BJ (cell line): ENCODE measurements around the gene RGCC. TPM values are rescaled to one million over a fixed set of nuclear protein-coding genes. Genes with fewer than 3 reads are reported as not detected.
A peak's percentile ranks its signal among the peaks of the same experiment; 100 is the strongest.
"Not testable (repeated sequence)": the region's sequence is repeated elsewhere in the genome, so short reads cannot be mapped to it uniquely, and the experiment has no call there.

Experiments
- CTCF ChIA-PET: fragments of 350-600 bp; formaldehyde crosslinking; extraction: SDS; loops from one replicate; lab custom pipeline; 2021; ENCODE audit warnings: antibody characterized with exemption, inconsistent platforms; lab: Yijun Ruan, JAX
- POLR2A ChIA-PET: fragments of 300-600 bp; sonication (Branson Sonifier 250); formaldehyde crosslinking; extraction: SDS; loops from one replicate; lab custom pipeline; 2021; ENCODE audit warnings: antibody characterized with exemption; lab: Charles Lee
- DNase-seq: peaks from one replicate; pipeline ENCODE4 v3.0.0-alpha.2; 2011; ENCODE audit warnings: low read depth
- H3K27me3 ChIP-seq: 2 replicates; pipeline ENCODE4 v1.6.0; 2011; ENCODE audit warnings: low read length; ENCODE audit not compliant: control insufficient read depth, insufficient read depth
- H3K36me3 ChIP-seq: 2 replicates; pipeline ENCODE4 v1.5.1; 2011; ENCODE audit warnings: low read length; ENCODE audit not compliant: control insufficient read depth, insufficient read depth
- H3K4me3 ChIP-seq: 2 replicates; pipeline ENCODE4 v1.5.1; 2011; ENCODE audit warnings: low read depth, mild to moderate bottlenecking, control low read depth, low read length
- CTCF ChIP-seq: IDR thresholded peaks from 2 replicates; pipeline ENCODE4 v1.5.1; 2011; ENCODE audit warnings: low read depth, mild to moderate bottlenecking, control low read depth, inconsistent platforms, low read length, moderate library complexity; ENCODE audit not compliant: insufficient read depth
- polyA plus RNA-seq: library from polyadenylated mRNA; depleted of rRNA; stranded (reverse); fragments of >200 nt; gene quantifications from 2 replicates; pipeline ENCODE4 v1.2.3, GENCODE V29; 2011

Gene RGCC
- polyA plus RNA-seq, 1 experiment, result 5.7 TPM

GRCh38 chr13:41427666-41428065 is 29.7 kb upstream of the RGCC start:
- DNase-seq, result no peak
- ChIA-PET POLR2A (no interaction called here), CTCF (no interaction called here)
- H3K36me3 ChIP-seq, result no peaks in the 10 kb centered on the region
- H3K4me3 ChIP-seq, result no peak overlapping the region
- no peak for TF ChIP-seq CTCF
- no peaks in the 10 kb centered on the region for H3K27me3 ChIP-seq

DNA sequence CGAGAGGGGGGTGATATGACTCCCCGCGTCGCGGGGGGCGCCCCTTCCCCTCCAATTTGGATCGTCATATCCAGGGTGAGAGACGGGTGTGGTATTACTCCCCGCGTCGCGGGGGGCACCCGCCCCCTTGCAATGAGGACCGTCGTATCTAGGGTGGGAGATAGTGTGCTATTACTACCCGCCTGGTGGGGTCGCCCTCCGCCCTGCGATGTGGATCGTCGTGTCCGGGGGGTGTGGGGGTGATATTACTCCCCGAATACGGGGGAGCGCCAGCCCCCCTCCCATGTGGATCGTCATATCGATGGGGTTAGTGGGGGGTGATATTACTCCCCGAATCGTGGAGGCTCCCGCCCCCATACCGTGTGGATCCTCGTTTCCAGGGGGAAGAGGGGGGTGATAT is 29.2 kb upstream of the RGCC start:
- ChIA-PET POLR2A (no interaction called here), CTCF (interaction anchor here (0.6 to 0.9 kb wide), 2 partner anchors 225 to 231 kb away, joined by 3 to 4 read pairs; no protein-coding TSS in a partner anchor)
- peak; percentile 43 for TF ChIP-seq CTCF
- H3K36me3 ChIP-seq, result no peaks in the 10 kb centered on the region
- DNase-seq, result no peak
- peak overlapping the region; percentile 16 for H3K4me3 ChIP-seq
- H3K27me3 ChIP-seq, result no peaks in the 10 kb centered on the region

GRCh38 chr13:41434030-41434429 is 23.3 kb upstream of the RGCC start:
- H3K27me3 ChIP-seq, CTCF ChIA-PET, H3K4me3 ChIP-seq, DNase-seq, H3K36me3 ChIP-seq, POLR2A ChIA-PET: not testable (repeated sequence)

DNA sequence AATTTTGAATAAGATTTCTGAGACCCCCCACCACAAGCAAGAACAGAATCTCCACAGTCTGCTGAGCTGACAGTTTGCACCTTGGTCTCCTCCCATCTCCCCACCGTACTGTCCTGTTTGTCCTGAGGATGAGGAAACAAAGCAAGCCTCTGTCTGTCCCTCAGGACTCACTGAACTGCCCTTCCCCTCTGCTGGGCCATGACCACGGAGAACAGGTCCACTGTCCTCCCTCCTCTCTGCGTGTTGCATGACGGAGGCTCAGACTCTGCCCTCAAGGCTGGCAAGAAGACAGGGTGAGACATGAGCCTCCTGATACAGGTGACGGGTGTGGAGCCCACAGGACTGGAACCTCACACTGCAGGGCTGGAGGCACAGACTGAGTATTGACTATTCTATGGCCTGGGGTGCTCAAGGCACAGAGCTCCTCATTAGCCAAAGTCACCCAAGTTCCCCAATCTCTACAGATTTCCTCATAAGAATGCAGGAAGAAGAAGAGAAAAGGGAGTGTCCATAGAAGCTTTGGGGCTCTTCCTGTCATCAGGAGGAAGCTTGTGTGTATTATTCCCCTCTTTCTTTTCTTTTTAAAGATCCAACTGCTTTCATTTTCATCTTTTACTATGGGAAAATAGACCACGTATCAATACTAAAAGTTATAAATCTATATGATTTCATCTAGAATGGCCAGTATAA is 22.4 kb upstream of the RGCC start:
- Histone ChIP-seq H3K4me3 (no peak overlapping the region), H3K36me3 (no peaks in the 10 kb centered on the region), H3K27me3 (no peaks in the 10 kb centered on the region)
- DNase-seq, result no peak
- POLR2A ChIA-PET, result no interaction called here
- no peak for TF ChIP-seq CTCF
- CTCF ChIA-PET, result no interaction called here

DNA sequence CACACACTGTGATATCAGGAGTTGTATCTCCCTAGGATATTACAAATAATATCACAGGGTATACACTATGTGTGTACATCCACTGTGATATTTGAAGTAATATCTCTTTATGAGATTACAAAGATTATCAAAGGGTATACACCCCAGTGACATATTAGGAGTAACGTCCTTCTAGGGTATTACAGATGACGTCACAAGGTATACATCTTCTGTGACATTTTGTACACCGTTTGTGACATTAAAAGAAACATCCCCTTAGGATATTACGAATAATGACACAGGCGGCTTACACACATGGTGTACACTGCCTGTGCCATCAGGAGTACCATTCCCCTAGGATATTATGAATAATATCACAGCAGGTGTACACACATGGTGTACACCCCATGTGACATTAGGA is 13.4 kb upstream of the RGCC start:
- ChIA-PET POLR2A (no interaction called here), CTCF (no interaction called here)
- Histone ChIP-seq H3K4me3 (no peak overlapping the region), H3K27me3 (no peaks in the 10 kb centered on the region), H3K36me3 (no peaks in the 10 kb centered on the region)
- no peak for TF ChIP-seq CTCF
- no peak for DNase-seq

GRCh38 chr13:41452462-41452861 is 4.9 kb upstream of the RGCC start:
- Histone ChIP-seq H3K4me3 (no peak overlapping the region), H3K27me3 (peaks cover 7% of the 10 kb centered on the region), H3K36me3 (no peaks in the 10 kb centered on the region)
- ChIA-PET POLR2A (no interaction called here), CTCF (no interaction called here)
- no peak for DNase-seq
- no peak for TF ChIP-seq CTCF
